Adrenal gland (tissue), 12 donors: ENCODE results near the gene SCN10A. TPM values are rescaled to one million over a fixed set of nuclear protein-coding genes. Genes with fewer than 3 reads are reported as not detected.

Experiments
- DNase-seq, 7 donors: peaks; one replicate each; pipeline ENCODE4 v3.0.0-alpha.2; 2019 to 2020
- H3K27ac ChIP-seq, 5 donors: fragments of 200-600 bp; sonication (generic) in 4 of 5; 1 replicate in 3 of 5; 2 replicates in 2 of 5; pipeline versions ENCODE4 v1.5.1 to v1.8.0; 2016 to 2020; ENCODE audit warnings: mild to moderate bottlenecking in 1 of 5
- H3K27me3 ChIP-seq: fragments of 200-600 bp; 2 replicates; pipeline ENCODE4 v1.8.0; 2021
- H3K36me3 ChIP-seq, 2 donors: fragments of 200-600 bp; replicated peaks in 1 of 2; 1 replicate in 1 of 2; 2 replicates in 1 of 2; pipeline versions ENCODE4 v1.5.1 to v1.8.0; 2018 to 2022
- H3K4me1 ChIP-seq, 2 donors: fragments of 200-600 bp; replicated peaks in 1 of 2; 1 replicate in 1 of 2; 2 replicates in 1 of 2; pipeline versions ENCODE4 v1.5.1 to v1.8.0; 2018 to 2021
- H3K4me3 ChIP-seq, 4 donors: fragments of 200-600 bp; sonication (generic) in 3 of 4; one replicate each; pipeline ENCODE4 v1.5.1; 2016 to 2018
- H3K9me3 ChIP-seq, 3 donors: fragments of 200-600 bp; sonication (generic) in 1 of 3; replicated peaks in 1 of 3; 1 replicate in 2 of 3; 2 replicates in 1 of 3; pipeline versions ENCODE4 v1.5.1 to v1.8.0; 2016 to 2021
- CTCF ChIP-seq, 6 experiments: fragments of 450-650 bp in 4 of 6; fragments of 200-600 bp in 2 of 6; sonication (generic) in 1 of 6; IDR thresholded peaks; 1 replicate in 5 of 6; 2 replicates in 1 of 6; pipeline versions ENCODE4 v1.5.1 to v1.8.0; 2016 to 2021; ENCODE audit warnings: antibody characterized with exemption in 6 of 6, mild to moderate bottlenecking in 2 of 6, moderate library complexity in 1 of 6
- POLR2A ChIP-seq, 2 donors: fragments of 450-650 bp; IDR thresholded peaks; one replicate each; pipeline ENCODE4 v1.6.1; 2017; ENCODE audit warnings: antibody characterized with exemption in 2 of 2, mild to moderate bottlenecking in 2 of 2, moderate library complexity in 1 of 2
- WGBS, 4 donors: extraction: QIAGEN DNeasy Blood & Tissue Kit in 2 of 4; methylation state at CpG; one replicate each; pipeline versions ENCODE4 v1.1.5 to v1.1.7; 2013 to 2017; 5-methylcytosine and 5-hydroxymethylcytosine counted together
- intact Hi-C, 2 donors: fragments of 100-400 bp; cut with DNase I; formaldehyde crosslinking; loops; one replicate each; pipeline versions ENCODE4 v1.14.1 to v1.15.0; 2022 to 2023
- polyA plus RNA-seq, 3 donors: library from polyadenylated mRNA; stranded (reverse); fragments of 200-250 nt in 2 of 3; fragments of 350-450 nt in 1 of 3; fragmentation: Illumina TruSeq in 1 of 3; extraction: RNeasy Lipid Tissue Mini Kit (QIAGEN cat#74804) in 1 of 3; gene quantifications; one replicate each; pipeline ENCODE4 v1.2.3, GENCODE V29; 2013 to 2014
- total RNA-seq, 9 donors: library from RNA; depleted of rRNA in 4 of 9; stranded (reverse); fragments of >200 nt in 4 of 9; fragments of 120-200 nt in 1 of 9; fragmentation: NEBNext Ultra II Directional in 1 of 9; extraction: Animal tissue kit (Norgen Biotek cat#: 25700) in 1 of 9; gene quantifications; one replicate each; pipeline versions ENCODE4 v1.1.0 to v1.2.4, GENCODE V29; 2013 to 2023
- donor health status: healthy with polysubstance abuse.
- donor health status: Bipolar disorder and iron deficiency.
- donor health status: DM: yes; HTN: yes; CAD: no.
- donor health status: DM: no; HTN: no; CAD: no.
- donor health status: DM: no; HTN: no; CAD: no.
- donor health status: DM: yes; HTN: yes; CAD: no.

The SCN10A gene
- total and polyA plus RNA-seq, 12 donors: not detected

GRCh38 chr3:38742550-38742949 is 73.5 kb downstream of the SCN10A start:
- H3K27me3 ChIP-seq: no peaks in the 10 kb centered on the region
- H3K36me3 ChIP-seq: no peaks in the 10 kb centered on the region
- no peak overlapping the region for H3K27ac ChIP-seq
- H3K4me3 ChIP-seq: no peak overlapping the region
- WGBS, 4 donors: 86 to 100% (median 90%) methylated on average over 1 of the region's 1 CpG
- TF ChIP-seq POLR2A (IDR thresholded peaks at IDR 0.05): no peak
- no peak for TF ChIP-seq CTCF (IDR thresholded peaks at IDR 0.05)
- no peaks in the 10 kb centered on the region for H3K4me1 ChIP-seq
- intact Hi-C loops: no loop called here
- no peaks in the 10 kb centered on the region for H3K9me3 ChIP-seq
- no peak for DNase-seq

DNA sequence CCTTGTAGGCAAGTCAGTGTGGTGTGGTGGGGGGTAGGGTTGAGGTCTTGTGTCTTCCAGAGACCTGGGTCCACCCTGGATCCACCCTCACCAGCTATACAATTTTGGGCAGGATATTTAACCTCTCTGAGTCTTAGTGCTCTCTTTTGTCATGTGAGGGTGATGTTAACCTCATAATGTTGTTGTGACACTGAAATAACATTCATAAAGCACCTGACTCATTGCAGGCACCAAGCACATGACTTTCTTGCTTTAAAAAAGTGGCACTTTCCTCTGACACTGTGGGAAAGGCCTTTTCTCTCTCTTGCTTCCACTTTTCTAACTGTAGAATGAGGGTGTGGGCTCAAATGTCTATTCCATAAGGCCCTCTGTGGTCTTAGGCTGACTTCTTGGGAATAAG is 75.5 kb downstream of the SCN10A start:
- DNase-seq: no peak
- Histone ChIP-seq H3K36me3 (no peaks in the 10 kb centered on the region), H3K4me3 (no peak overlapping the region), H3K4me1 (no peaks in the 10 kb centered on the region), H3K9me3 (no peaks in the 10 kb centered on the region), H3K27ac (no peak overlapping the region), H3K27me3 (no peaks in the 10 kb centered on the region)
- TF ChIP-seq CTCF (IDR thresholded peaks at IDR 0.05) (no peak), POLR2A (IDR thresholded peaks at IDR 0.05) (no peak)
- intact Hi-C loops: no loop called here

GRCh38 chr3:38739931-38740330 is 76.1 kb downstream of the SCN10A start:
- Histone ChIP-seq H3K4me3 (no peak overlapping the region), H3K4me1 (no peaks in the 10 kb centered on the region), H3K27me3 (no peaks in the 10 kb centered on the region), H3K36me3 (no peaks in the 10 kb centered on the region), H3K9me3 (no peaks in the 10 kb centered on the region), H3K27ac (no peak overlapping the region)
- intact Hi-C loops: no loop called here
- TF ChIP-seq POLR2A (IDR thresholded peaks at IDR 0.05) (no peak), CTCF (IDR thresholded peaks at IDR 0.05) (no peak)
- WGBS, 4 donors: 53 to 66% (median 57%) methylated on average over 3 of the region's 3 CpGs
- DNase-seq: no peak

- H3K4me3 ChIP-seq: no peak overlapping the region
- 62 to 80% (median 71%) methylated on average over 5 of the region's 5 CpGs for WGBS, 4 donors
- TF ChIP-seq POLR2A (IDR thresholded peaks at IDR 0.05) (no peak), CTCF (IDR thresholded peaks at IDR 0.05) (no peak)
- H3K4me1 ChIP-seq: no peaks in the 10 kb centered on the region
- H3K9me3 ChIP-seq: no peaks in the 10 kb centered on the region
- H3K36me3 ChIP-seq: no peaks in the 10 kb centered on the region
- no peaks in the 10 kb centered on the region for H3K27me3 ChIP-seq
- no peak overlapping the region for H3K27ac ChIP-seq
- DNase-seq: no peak
- intact Hi-C loops: no loop called here
Measured at GRCh38 chr3:38739396-38739689, 76.7 kb downstream of the SCN10A start.
